Activated CD4-positive, alpha-beta T cell treated with anti-CD3 and anti-CD28 coated beads, Interleukin-2, amount 50 U/mL, for 1 hour (primary cell): Measurements from ENCODE around the gene B3GNT4.
"Not testable (repeated sequence)": the region's sequence is repeated elsewhere in the genome, so short reads cannot be mapped to it uniquely, and the experiment has no call there.

Experiments
- DNase-seq: peaks from one replicate; pipeline ENCODE4 v3.0.0-alpha.2; 2020

Gene B3GNT4

GRCh38 chr12:122203301-122204166 is at the start of gene B3GNT4:
Gene B3GNT4, plus strand, starts transcription at chr12:122203709. Its CDS starts 910 bp downstream, at chr12:122204619.
- peak; percentile 71 for DNase-seq

GRCh38 chr12:122155705-122156104 is 47.8 kb upstream of the B3GNT4 start:
- no peak for DNase-seq

GRCh38 chr12:122158700-122159285 is 44.7 kb upstream of the B3GNT4 start:
- DNase-seq: no peak

GRCh38 chr12:122159882-122160281 is 43.6 kb upstream of the B3GNT4 start:
- DNase-seq: no peak

- DNase-seq: no peak
These were observed 42.7 kb upstream of the B3GNT4 start for GRCh38 chr12:122160761-122161160.

- no peak for DNase-seq
These were observed 41.8 kb upstream of the B3GNT4 start for GRCh38 chr12:122161682-122162081.

- DNase-seq: no peak
These were observed 40.5 kb upstream of the B3GNT4 start for GRCh38 chr12:122162976-122163375.

GRCh38 chr12:122166422-122167349 is 36.8 kb upstream of the B3GNT4 start:
- DNase-seq: no peak

- no peak for DNase-seq
These were observed 36.1 kb upstream of the B3GNT4 start for GRCh38 chr12:122167356-122167925.

GRCh38 chr12:122168492-122168891 is 35.0 kb upstream of the B3GNT4 start:
- DNase-seq: no peak

- no peak for DNase-seq
These were observed 32.1 kb upstream of the B3GNT4 start for GRCh38 chr12:122171399-122171798.

GRCh38 chr12:122172262-122172939 is 31.1 kb upstream of the B3GNT4 start:
- no peak for DNase-seq

GRCh38 chr12:122174155-122174845 is 29.2 kb upstream of the B3GNT4 start, which contains the start of gene IL31:
Gene IL31, minus strand, starts transcription at chr12:122174221. Its CDS starts 49 bp downstream, at chr12:122174172.
- no peak for DNase-seq

- not testable (repeated sequence) for DNase-seq
These were observed 27.0 kb upstream of the B3GNT4 start for GRCh38 chr12:122176473-122176872.

- peak; percentile 22 for DNase-seq
These were observed 20.5 kb upstream of the B3GNT4 start, which contains the start of gene LRRC43 for GRCh38 chr12:122182887-122183587. Gene LRRC43, plus strand, starts transcription at chr12:122183123. Its CDS starts 22 bp downstream, at chr12:122183145.

GRCh38 chr12:122183588-122183940 is 19.9 kb upstream of the B3GNT4 start:
- DNase-seq: no peak

- DNase-seq: no peak
These were observed 19.0 kb upstream of the B3GNT4 start for GRCh38 chr12:122184517-122184916.

- DNase-seq: no peak
These were observed 18.4 kb upstream of the B3GNT4 start for GRCh38 chr12:122185079-122185478.

GRCh38 chr12:122185494-122186082 is 17.9 kb upstream of the B3GNT4 start:
- no peak for DNase-seq

GRCh38 chr12:122187466-122187865 is 16.0 kb upstream of the B3GNT4 start:
- DNase-seq: no peak
